Stimulated activated naive CD4-positive, alpha-beta T cell (primary cell): ENCODE results near the gene CEP44.
A peak's percentile ranks its signal among the peaks of the same experiment; 100 is the strongest.
"Not testable (repeated sequence)": the region's sequence is repeated elsewhere in the genome, so short reads cannot be mapped to it uniquely, and the experiment has no call there.

Experiments used
- DNase-seq, 6 experiments: peaks; one replicate each; lab custom pipeline; 2025; lab: John Stamatoyannopoulos, UW

CEP44 gene

GRCh38 chr4:174320494-174321199 lies 36.9 kb downstream of the CEP44 start:
- DNase-seq = no peak

DNA sequence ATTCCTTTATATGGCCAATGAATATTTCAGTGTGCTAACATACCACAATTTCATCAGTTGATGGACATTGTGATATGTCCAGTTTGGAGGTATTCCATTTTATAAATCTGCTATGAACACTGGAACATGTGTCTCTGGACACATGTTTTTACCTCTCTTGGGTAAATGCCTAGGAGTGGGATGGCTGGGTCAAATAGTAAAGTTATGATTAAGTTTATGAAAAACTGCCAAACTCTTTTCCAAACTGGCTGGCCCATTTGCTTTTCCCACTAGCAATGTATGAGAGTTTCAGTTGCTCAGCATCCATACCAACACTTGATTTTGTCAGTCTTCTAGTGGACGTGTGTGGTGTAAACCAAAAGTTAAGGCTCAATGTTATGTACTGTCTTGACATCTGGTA lies 40.5 kb downstream of the CEP44 start:
- DNase-seq = no peak

DNA sequence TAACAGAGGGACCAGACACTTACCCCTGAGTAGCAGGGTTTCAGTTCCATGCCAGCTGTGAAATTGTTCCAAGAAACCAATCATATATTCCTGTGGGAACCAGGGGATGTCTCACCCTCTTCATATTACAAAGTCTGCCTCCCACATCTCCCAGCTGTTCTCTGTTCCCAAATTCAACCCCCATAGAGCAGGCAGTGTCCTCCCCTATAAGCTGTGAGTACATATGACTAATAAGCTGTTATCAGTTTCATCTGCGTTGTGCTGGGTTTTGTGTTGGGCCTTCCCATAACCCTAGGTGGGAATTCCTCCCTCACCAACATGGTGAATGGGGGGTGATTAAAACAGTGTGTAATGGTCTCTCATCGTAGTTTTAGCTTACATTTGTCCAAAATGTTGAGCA lies 41.0 kb downstream of the CEP44 start:
- DNase-seq = no peak

DNA sequence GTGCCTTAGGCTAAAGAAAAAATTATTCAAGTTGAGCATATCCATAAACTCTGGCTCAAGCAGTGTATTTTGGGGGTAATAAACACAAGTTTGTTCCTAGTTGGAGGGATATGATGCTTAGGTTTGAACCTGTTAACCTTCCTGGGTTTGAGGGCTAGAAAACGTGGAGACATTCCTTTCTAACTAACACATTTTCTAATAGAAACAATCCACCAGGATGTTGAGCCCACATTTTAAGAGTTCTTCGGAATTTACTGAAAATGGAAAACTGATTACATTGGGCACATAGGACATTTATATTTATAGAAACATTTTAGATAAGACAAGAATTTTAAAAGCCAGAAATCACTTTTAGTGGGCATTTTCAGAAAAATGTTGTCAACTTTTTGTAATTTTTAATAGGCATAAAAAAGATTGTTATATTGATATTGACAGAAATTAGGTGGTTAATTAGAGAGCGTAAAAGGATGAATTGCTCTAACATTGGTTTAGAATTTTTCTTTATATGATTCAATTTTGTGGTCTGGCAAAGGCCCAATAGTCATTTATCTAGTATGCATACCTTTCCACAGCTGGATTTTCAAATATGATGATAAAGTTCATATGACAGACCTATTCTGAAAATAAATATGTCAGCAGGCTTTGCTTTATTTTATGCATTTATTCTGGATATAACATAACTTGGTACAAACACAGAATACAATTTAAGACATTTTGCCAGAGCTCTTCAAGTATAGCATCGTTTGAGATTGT lies 49.2 kb downstream of the CEP44 start:
- no peak for DNase-seq

GRCh38 chr4:174334628-174335027 lies 50.9 kb downstream of the CEP44 start:
- no peak for DNase-seq

DNA sequence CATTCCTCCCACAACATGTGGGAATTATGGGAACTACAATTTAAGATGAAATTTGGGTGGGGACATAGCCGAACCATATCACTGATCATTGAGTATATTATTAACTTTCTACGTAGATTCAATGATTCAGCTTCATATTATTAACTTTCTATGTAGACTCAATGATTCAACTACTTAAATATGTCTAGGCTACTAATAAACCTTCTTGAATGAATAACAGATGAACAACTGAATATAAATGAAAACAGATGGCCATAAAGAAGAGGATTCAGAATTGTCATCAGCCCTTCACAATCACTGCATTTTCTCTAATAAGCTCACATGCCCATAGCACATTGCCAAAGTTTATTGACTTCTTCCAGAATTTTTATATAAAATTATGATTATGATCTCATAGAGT lies 57.0 kb downstream of the CEP44 start:
- no peak for DNase-seq

DNA sequence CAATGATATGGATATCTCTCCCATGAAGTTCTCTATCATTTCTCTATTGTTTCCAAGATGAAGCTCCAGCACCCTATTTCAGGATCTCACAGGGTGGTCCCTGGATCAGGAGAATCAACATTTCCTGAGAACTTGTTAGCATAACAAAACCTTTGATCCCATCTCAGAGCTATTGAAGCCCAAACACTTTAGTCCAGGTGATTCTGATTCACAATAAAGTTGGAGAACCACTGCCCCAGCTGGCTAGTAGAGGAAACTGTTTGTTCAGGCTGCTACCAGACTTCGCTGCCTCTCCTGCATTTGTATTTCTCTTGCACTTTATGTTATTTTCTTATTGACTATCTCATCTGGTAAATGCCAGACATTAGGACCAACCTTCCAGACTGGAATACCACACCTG lies 65.4 kb downstream of the CEP44 start:
- DNase-seq = no peak

DNA sequence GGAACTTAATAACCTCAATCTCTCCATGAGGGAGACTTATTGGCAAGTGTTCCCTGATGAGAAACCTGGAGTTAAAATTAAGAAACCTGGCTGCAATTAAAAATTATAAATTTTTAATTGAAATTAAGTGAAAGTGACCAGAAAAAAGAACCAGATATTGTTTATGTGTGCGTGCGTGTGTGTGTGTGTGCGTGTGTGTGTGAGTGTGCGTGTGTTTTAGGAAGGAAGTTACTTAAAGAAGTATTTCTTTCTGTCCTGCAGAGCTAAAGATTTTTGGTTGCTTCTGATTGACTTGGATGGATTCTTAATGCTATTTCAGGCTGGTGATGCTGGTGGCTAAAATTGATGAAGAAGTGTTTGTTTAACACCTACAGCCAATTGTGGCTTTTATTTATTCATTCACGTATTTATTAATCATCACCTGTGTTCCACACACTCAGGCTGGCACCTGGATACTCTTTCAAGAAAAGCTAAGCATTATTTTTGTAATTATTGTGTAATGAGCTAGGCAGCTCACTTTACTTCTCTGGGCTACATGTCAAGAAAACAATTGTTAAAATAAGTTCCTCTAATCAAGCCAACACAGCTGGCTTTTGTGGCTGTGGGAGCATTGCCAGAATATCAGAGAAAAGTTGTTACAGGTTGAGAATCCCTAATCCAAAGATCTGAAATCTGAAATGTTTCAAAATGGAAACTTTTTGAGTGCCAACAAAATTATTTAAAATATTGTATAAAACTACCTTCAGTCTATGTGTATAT lies 68.5 kb downstream of the CEP44 start:
- no peak for DNase-seq

DNA sequence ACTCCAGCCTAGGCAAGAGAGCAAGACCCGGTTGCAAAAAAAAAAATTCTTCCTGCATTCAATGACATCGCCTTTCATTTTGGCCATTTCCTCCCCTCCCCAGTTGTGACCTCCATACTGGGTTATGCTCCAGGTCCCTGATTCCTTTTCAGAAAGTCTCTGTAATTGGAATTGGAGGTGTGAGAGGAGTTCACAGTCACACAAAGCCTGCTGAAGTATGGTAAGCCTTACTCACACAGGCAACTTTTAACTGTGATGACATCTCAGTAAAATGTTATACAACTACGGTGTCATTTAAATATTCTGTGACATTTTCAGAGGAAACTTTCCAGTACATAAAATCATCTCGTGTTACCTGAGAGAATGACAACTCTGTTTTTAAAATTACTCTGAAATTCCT lies 73.6 kb downstream of the CEP44 start:
- DNase-seq = no peak

DNA sequence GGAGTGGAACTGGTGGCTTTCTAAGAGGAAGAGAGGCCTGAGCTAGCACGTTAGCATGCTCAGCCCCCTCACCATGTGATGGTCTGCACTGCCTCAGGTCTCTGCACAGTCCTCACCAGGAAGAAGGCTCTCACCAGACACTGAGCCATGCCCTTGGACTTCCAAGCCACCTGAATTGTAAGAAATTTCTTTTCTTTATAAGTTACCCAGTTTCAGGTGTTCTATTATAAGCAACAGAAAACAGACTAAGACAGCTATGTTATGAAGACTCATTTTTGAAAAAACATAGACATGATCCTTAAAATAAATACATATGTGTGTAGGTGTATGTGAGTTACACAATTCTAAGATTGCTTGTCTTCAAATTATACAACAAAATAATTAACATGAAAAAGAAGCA lies 74.7 kb downstream of the CEP44 start:
- no peak for DNase-seq

DNA sequence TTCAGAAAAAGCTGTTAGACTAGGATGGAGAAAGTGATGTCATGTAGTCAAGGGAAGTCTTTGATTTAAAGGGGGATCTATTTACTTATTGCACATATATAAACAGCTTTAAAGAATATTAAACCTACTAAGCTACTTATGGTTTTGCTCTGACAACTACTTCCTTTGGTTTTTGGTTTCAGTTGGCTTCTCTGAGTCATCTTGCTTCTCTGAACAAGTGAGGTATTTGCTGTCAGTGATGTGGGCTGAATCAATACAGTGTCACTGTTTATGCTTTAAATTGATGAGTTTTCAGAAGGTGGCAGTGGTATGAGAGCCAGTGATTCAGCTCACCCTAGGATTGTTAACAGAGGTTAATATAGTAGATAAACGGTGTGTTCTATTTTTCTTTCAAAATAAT lies 75.1 kb downstream of the CEP44 start:
- DNase-seq = no peak

DNA sequence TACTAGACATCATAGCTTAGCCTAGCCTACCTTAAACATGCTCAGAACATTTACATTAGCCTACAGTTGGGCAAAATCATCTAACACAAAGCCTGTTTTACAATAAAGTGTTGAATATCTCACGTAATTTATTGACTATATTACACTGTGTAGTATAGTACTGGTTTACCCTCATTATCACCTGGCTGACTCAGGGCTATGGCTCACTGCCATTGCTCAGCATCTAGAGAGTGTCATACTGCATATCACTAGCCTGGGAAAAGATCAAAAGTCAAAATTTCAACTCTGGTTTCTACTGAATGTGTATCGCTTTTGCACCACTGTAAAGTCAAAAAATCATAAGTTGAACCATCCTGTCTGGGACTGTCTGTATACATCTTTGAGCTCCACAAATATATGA lies 78.6 kb downstream of the CEP44 start:
- no peak for DNase-seq

- not testable (repeated sequence) for DNase-seq
Observed at GRCh38 chr4:174363782-174364181, 80.1 kb downstream of the CEP44 start.

GRCh38 chr4:174365018-174365587 lies 81.4 kb downstream of the CEP44 start:
- peak in 2 of 6 experiments; percentile 5 to 21 for DNase-seq

DNA sequence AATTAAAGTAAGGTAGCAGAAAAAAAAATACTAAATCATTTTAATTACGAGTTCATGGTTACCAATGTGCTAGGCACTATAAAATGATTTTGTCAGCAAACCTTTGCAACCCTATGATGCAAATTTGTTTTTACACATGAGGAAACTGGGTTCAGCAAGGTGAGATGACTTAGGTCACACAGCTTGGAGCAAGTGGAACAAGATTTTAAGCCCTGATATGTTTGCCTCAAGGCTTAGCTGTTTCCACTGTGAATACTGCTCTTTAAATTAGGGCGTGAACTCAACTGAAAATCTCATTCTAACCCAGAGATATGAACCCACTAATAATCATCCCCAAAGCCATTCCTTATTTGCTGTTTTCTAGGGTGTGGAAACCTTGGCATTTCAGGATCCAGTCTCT lies 86.3 kb downstream of the CEP44 start:
- DNase-seq = no peak

GRCh38 chr4:174373821-174374220 lies 90.1 kb downstream of the CEP44 start:
- no peak for DNase-seq

DNA sequence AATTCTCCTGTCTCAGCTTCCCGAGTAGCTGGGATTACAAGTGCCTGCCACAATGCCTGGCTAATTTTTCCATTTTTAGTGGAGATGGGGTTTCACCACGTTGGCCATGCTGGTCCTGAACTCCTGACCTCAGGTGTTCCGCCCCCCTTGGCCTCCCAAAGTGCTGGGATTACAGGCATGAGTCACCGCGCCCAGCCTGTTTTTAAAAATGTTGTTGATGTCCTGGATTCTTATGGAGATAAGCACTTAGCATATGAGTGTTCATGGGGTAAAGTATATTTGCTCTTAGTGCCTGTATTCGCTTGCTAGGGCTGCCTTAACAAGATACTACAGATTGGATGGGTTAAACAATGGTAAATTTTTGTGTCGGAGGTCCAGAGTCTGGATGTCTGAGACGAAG lies 91.7 kb downstream of the CEP44 start:
- no peak for DNase-seq

DNA sequence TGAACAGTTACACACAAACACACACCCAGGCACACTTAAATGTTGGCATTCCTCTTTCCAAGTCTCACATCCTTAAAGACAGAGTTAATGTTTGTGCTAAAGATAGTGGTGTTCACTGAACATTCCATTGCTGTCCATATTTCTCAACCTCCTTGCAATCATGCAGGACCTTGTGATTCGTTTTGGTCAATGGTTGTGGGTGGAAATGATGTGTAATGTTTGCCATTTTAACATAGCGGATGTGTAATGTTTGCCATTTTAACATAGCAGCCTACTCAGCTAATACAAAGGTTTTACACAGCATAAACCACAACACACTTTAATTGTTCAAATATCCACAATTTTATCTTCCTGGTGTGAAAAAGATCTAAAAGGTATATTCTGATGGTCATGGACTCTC lies 93.9 kb downstream of the CEP44 start:
- DNase-seq = no peak

DNA sequence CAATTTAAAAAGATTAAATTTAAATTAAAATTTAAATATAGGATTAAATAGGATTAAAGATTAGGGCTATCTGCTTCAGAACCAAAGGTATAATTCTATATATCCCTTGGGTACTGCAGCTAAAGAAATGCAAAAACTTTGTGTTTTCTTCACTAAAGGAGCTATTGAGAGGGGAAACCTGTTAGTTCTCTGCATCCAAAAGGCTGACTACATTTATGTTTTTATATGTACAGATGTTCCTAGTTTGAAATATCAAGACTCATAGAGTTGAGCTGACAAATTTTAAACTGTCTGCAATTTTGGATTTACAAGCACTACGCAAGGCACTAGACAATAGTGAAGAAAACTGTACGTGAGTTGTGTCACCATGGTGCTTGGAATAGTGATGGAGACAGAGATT lies 95.2 kb downstream of the CEP44 start:
- DNase-seq = no peak

- DNase-seq = not testable (repeated sequence)
Observed at GRCh38 chr4:174380206-174380605, 96.5 kb downstream of the CEP44 start.

- DNase-seq = no peak
Observed at GRCh38 chr4:174380699-174381439, 97.2 kb downstream of the CEP44 start.

GRCh38 chr4:174381440-174381800 lies 97.7 kb downstream of the CEP44 start:
- no peak for DNase-seq
